GM12872 (cell line): ENCODE measurements around the gene OR51B4.

ENCODE experiments used
- CTCF ChIP-seq: IDR thresholded peaks from 3 replicates; pipeline ENCODE4 v1.5.1; 2011; ENCODE audit warnings: low read depth, mild to moderate bottlenecking, low read length, moderate library complexity; ENCODE audit not compliant: insufficient read depth

OR51B4 gene

GRCh38 chr11:5339771-5340322 lies 38.1 kb upstream of the OR51B4 start:
- no peak for TF ChIP-seq CTCF

- no peak for TF ChIP-seq CTCF
Observed at GRCh38 chr11:5336331-5336730, 34.6 kb upstream of the OR51B4 start.

GRCh38 chr11:5335170-5335569 lies 33.4 kb upstream of the OR51B4 start:
- no peak for TF ChIP-seq CTCF

- TF ChIP-seq CTCF = no peak
Observed at GRCh38 chr11:5324197-5324596, 22.5 kb upstream of the OR51B4 start, which contains the start of gene OR51B2. Gene OR51B2, minus strand, starts transcription at chr11:5324297. Its CDS starts 0 bp downstream, at chr11:5324297.

- no peak for TF ChIP-seq CTCF
Observed at GRCh38 chr11:5317292-5317691, 15.5 kb upstream of the OR51B4 start.

- no peak for TF ChIP-seq CTCF
Observed at GRCh38 chr11:5310423-5310822, 8.7 kb upstream of the OR51B4 start.

- no peak for TF ChIP-seq CTCF
Observed at GRCh38 chr11:5307256-5308019, 5.7 kb upstream of the OR51B4 start.
